Eye (tissue), 1 donor: ENCODE measurements around the gene DUSP8.
A peak's percentile ranks its signal among the peaks of the same experiment; 100 is the strongest.

Experiments used
- DNase-seq: peaks from one replicate; pipeline ENCODE4 v3.0.0-alpha.2; 2015

Gene DUSP8

GRCh38 chr11:1548221-1549070 is 23.6 kb downstream of the DUSP8 start:
- DNase-seq, result peak; percentile 75

- no peak for DNase-seq
These were observed 24.5 kb downstream of the DUSP8 start for GRCh38 chr11:1547467-1548098.

GRCh38 chr11:1546536-1547466 is 25.3 kb downstream of the DUSP8 start:
- DNase-seq, result peak; percentile 84

- DNase-seq, result no peak
These were observed 26.0 kb downstream of the DUSP8 start for GRCh38 chr11:1546077-1546535.

GRCh38 chr11:1545432-1545831 is 26.6 kb downstream of the DUSP8 start:
- DNase-seq, result no peak

- DNase-seq, result no peak
These were observed 27.5 kb downstream of the DUSP8 start for GRCh38 chr11:1544536-1544935.

GRCh38 chr11:1543606-1544263 is 28.3 kb downstream of the DUSP8 start:
- no peak for DNase-seq

GRCh38 chr11:1542267-1542666 is 29.8 kb downstream of the DUSP8 start:
- no peak for DNase-seq

GRCh38 chr11:1541474-1542204 is 30.4 kb downstream of the DUSP8 start:
- no peak for DNase-seq

- DNase-seq, result no peak
These were observed 32.0 kb downstream of the DUSP8 start for GRCh38 chr11:1540074-1540473.

GRCh38 chr11:1538153-1538552 is 33.9 kb downstream of the DUSP8 start:
- no peak for DNase-seq

- DNase-seq, result no peak
These were observed 35.8 kb downstream of the DUSP8 start for GRCh38 chr11:1536065-1536843.

- no peak for DNase-seq
These were observed 37.4 kb downstream of the DUSP8 start for GRCh38 chr11:1534682-1535081.

- no peak for DNase-seq
These were observed 37.9 kb downstream of the DUSP8 start for GRCh38 chr11:1534171-1534570.

GRCh38 chr11:1533342-1533725 is 38.7 kb downstream of the DUSP8 start:
- DNase-seq, result no peak

GRCh38 chr11:1532606-1533341 is 39.3 kb downstream of the DUSP8 start:
- no peak for DNase-seq

GRCh38 chr11:1532014-1532586 is 40.0 kb downstream of the DUSP8 start:
- no peak for DNase-seq

GRCh38 chr11:1531449-1532013 is 40.5 kb downstream of the DUSP8 start:
- no peak for DNase-seq

- DNase-seq, result no peak
These were observed 41.2 kb downstream of the DUSP8 start for GRCh38 chr11:1530686-1531448.
